K562 (cell line): ENCODE results near the gene NIFK. TPM values are rescaled to one million over a fixed set of nuclear protein-coding genes. Genes with fewer than 3 reads are reported as not detected.
"Not testable (repeated sequence)": the region's sequence is repeated elsewhere in the genome, so short reads cannot be mapped to it uniquely, and the experiment has no call there.

Source experiments
- ATAC-seq: fragments of 200-7000 bp; cut with Tn5 transposase; 3 replicates; pipeline ENCODE4 v1.9.1; 2020; ENCODE audit warnings: moderate library complexity
- BruUV-seq: library from RNA; stranded (reverse); fragments of 400-500 nt; replicated peaks from 2 replicates; lab custom pipeline; 2021; lab: Mats Ljungman, UMichigan
- CTCF ChIA-PET: fragments of 300-600 bp; formaldehyde crosslinking; extraction: SDS; loops from one replicate; lab custom pipeline; 2021; ENCODE audit warnings: low intra/inter-chr PET ratio; lab: Yijun Ruan, JAX
- POLR2A ChIA-PET: fragments of 300-600, 350-650 bp; sonication (Branson Sonifier 250); formaldehyde crosslinking; extraction: SDS; loops from one replicate; lab custom pipeline; 2021; ENCODE audit warnings: antibody characterized with exemption, inconsistent platforms; lab: Yijun Ruan, JAX
- DNase-seq, 4 experiments: peaks; one replicate each; pipeline versions ENCODE4 v3.0.0 to v3.0.0-alpha.2; 2011 to 2018; ENCODE audit warnings: low spot score in 3 of 4, mixed read lengths in 3 of 4; ENCODE audit errors: extremely low read depth in 1 of 4
- FAIRE-seq: peaks from 2 replicates; lab custom pipeline; 2011; peaks lifted over from hg19 to GRCh38; lab: Jason Lieb, UNC
- H2AFZ ChIP-seq: 2 replicates; pipeline ENCODE4 v1.6.0; 2011; ENCODE audit warnings: low read depth, low read length, control low read depth, inconsistent platforms
- H3K27ac ChIP-seq: fragments of 200-600 bp; 3 replicates; pipeline ENCODE4 v1.8.0; 2011; ENCODE audit warnings: low read depth, mild to moderate bottlenecking, control low read depth, inconsistent platforms, low read length, moderate library complexity, mixed read lengths; ENCODE audit errors: extremely low read depth
- H3K27me3 ChIP-seq, 2 experiments: fragments of 300-600 bp in 1 of 2; 2 replicates in 1 of 2; 3 replicates in 1 of 2; pipeline versions ENCODE4 v1.6.0 to v1.8.0; 2011; ENCODE audit warnings: inconsistent platforms in 2 of 2, low read length in 2 of 2, mild to moderate bottlenecking in 1 of 2, mixed read lengths in 1 of 2, moderate library complexity in 1 of 2; ENCODE audit not compliant: control insufficient read depth in 2 of 2, insufficient read depth in 2 of 2
- H3K36me3 ChIP-seq: fragments of 300-600 bp; 3 replicates; pipeline ENCODE4 v1.8.0; 2011; ENCODE audit warnings: mild to moderate bottlenecking, low read length, inconsistent platforms; ENCODE audit not compliant: control insufficient read depth, insufficient read depth
- H3K4me1 ChIP-seq, 2 experiments: fragments of 200-600 bp in 1 of 2; replicated peaks in 1 of 2; 2 replicates in 1 of 2; 3 replicates in 1 of 2; pipeline versions ENCODE4 v1.5.1 to v1.8.0; 2011; ENCODE audit warnings: inconsistent platforms in 2 of 2, low read length in 2 of 2, mild to moderate bottlenecking in 1 of 2, mixed read lengths in 1 of 2, moderate library complexity in 1 of 2; ENCODE audit not compliant: control insufficient read depth in 2 of 2, insufficient read depth in 2 of 2
- H3K4me2 ChIP-seq: 2 replicates; pipeline ENCODE4 v1.6.1; 2011; ENCODE audit warnings: low read length, control low read depth, inconsistent platforms, mixed read lengths; ENCODE audit not compliant: insufficient read depth
- H3K4me3 ChIP-seq: fragments of 200-600 bp; sonication (generic), shearing (Covaris generic); 2 replicates; pipeline ENCODE4 v1.5.1; 2016; ENCODE audit warnings: control low read depth, inconsistent platforms
- H3K79me2 ChIP-seq: fragments of 200-600 bp; 3 replicates; pipeline ENCODE4 v1.8.0; 2011; ENCODE audit warnings: low read length, inconsistent platforms; ENCODE audit not compliant: control insufficient read depth, insufficient read depth
- H3K9ac ChIP-seq, 2 experiments: 2 replicates each; pipeline versions ENCODE4 v1.6.0 to v1.6.1; 2011; ENCODE audit warnings: low read depth in 2 of 2, low read length in 2 of 2, control low read depth in 1 of 2, inconsistent platforms in 1 of 2, mild to moderate bottlenecking in 1 of 2, mixed read lengths in 1 of 2; ENCODE audit not compliant: insufficient read depth in 1 of 2
- H3K9me1 ChIP-seq: one replicate; pipeline ENCODE4 v1.6.0; 2011; ENCODE audit warnings: inconsistent platforms, mild to moderate bottlenecking, low read length, moderate library complexity; ENCODE audit not compliant: control insufficient read depth, insufficient read depth
- H3K9me3 ChIP-seq: replicated peaks from 2 replicates; pipeline ENCODE4 v1.5.1; 2011; ENCODE audit warnings: low read depth, low read length, inconsistent platforms; ENCODE audit not compliant: control insufficient read depth, insufficient read depth
- H4K20me1 ChIP-seq: replicated peaks from 2 replicates; pipeline ENCODE4 v1.6.1; 2011; ENCODE audit warnings: low read length, inconsistent platforms, mixed read lengths; ENCODE audit not compliant: control insufficient read depth, insufficient read depth
- BCOR ChIP-seq: fragments of 450-650 bp; IDR thresholded peaks from 2 replicates; pipeline ENCODE4 v1.6.1; 2016
- FOSL1 ChIP-seq: fragments of 200-800 bp; sonication (Bioruptor generic); conservative IDR thresholded peaks from 2 replicates; pipeline ENCODE4 v1.6.1; 2016; ENCODE audit warnings: missing genetic modification characterization, missing compliant biosample characterization
- HNRNPUL1 ChIP-seq: fragments of 200-400 bp; formaldehyde crosslinking; IDR thresholded peaks from 2 replicates; pipeline ENCODE4 v1.6.1; 2017; ENCODE audit warnings: low read length
- MEIS2 ChIP-seq: fragments of 450-650 bp; IDR thresholded peaks from 2 replicates; pipeline ENCODE4 v1.6.1; 2014; ENCODE audit warnings: mild to moderate bottlenecking; ENCODE audit not compliant: partially characterized antibody
- MNT ChIP-seq, 2 experiments: fragments of 450-650 bp; conservative IDR thresholded peaks; 2 replicates each; pipeline ENCODE4 v1.6.1; 2017; ENCODE audit warnings: mild to moderate bottlenecking in 2 of 2, moderate library complexity in 2 of 2
- NFXL1 ChIP-seq: fragments of 450-650 bp; formaldehyde crosslinking; IDR thresholded peaks from 2 replicates; pipeline ENCODE4 v1.4.0; 2021; ENCODE audit warnings: mild to moderate bottlenecking
- PYGO2 ChIP-seq: fragments of 450-650 bp; IDR thresholded peaks from 2 replicates; pipeline ENCODE4 v1.6.1; 2016; ENCODE audit warnings: mild to moderate bottlenecking, missing genetic modification characterization, moderate library complexity, missing compliant biosample characterization
- SMARCA5 ChIP-seq: fragments of 450-650 bp; IDR thresholded peaks from 2 replicates; pipeline ENCODE4 v1.6.1; 2016
- ZNF146 ChIP-seq: IDR thresholded peaks from one replicate; pipeline ENCODE4 v1.6.1; 2018; ENCODE audit warnings: missing compliant biosample characterization; ENCODE audit not compliant: unreplicated experiment
- ZNF263 ChIP-seq: sonication (generic); formaldehyde crosslinking; IDR thresholded peaks from 2 replicates; pipeline ENCODE4 v1.8.0; 2022; ENCODE audit warnings: mild to moderate bottlenecking, missing genetic modification reagents, borderline replicate concordance
- ZNF766 ChIP-seq: fragments of 200-800 bp; sonication (Bioruptor generic); conservative IDR thresholded peaks from 2 replicates; pipeline ENCODE4 v1.6.1; 2016; ENCODE audit warnings: missing genetic modification characterization, missing compliant biosample characterization
- WGBS: fragments of 100-300 bp; shearing (Covaris generic); methylation state at CpG from one replicate; pipeline ENCODE4 v1.1.6; 2016; ENCODE audit warnings: low coverage, mixed read lengths; ENCODE audit not compliant: insufficient coverage; ENCODE audit errors: missing lambda C conversion rate; 5-methylcytosine and 5-hydroxymethylcytosine counted together
- in situ Hi-C: fragments of 300-500 bp; cut with MboI; formaldehyde crosslinking; loops from 4 replicates; pipeline ENCODE4 v1.15.0; 2018; ENCODE audit warnings: inconsistent platforms, mixed read lengths
- intact Hi-C: fragments of 100-400 bp; cut with micrococcal nuclease; formaldehyde crosslinking; loops from 2 replicates; pipeline ENCODE4 v1.14.2; 2022
- polyA plus RNA-seq, 8 experiments: library from polyadenylated mRNA; depleted of rRNA in 4 of 8; stranded (reverse) in 5 of 8; unstranded in 3 of 8; fragments of >200 nt; fragmentation: Nextera tagmentation in 2 of 8; fragmentation: Illumina TruSeq in 1 of 8; extraction: Ambion mirVana in 2 of 8; extraction: Trizol in 1 of 8; gene quantifications; 2 replicates each; pipeline versions ENCODE4 v1.2.1 to v1.2.3, GENCODE V29; 2011 to 2014; ENCODE audit warnings: inconsistent platforms in 1 of 8, missing spikeins in 1 of 8
- total RNA-seq, 7 experiments: library from RNA; depleted of rRNA in 6 of 7; stranded (reverse); fragments of >200 nt in 6 of 7; fragmentation: Illumina TruSeq in 2 of 7; extraction: Trizol in 2 of 7; gene quantifications; 2 replicates each; pipeline versions ENCODE4 v1.2.1 to v1.2.3, GENCODE V29; 2011 to 2021; ENCODE audit warnings: low replicate concordance in 1 of 7
- TF ChIP-seq, protein P1 (sequence below): fragments of 450-650 bp; IDR thresholded peaks from 2 replicates; pipeline ENCODE4 v1.6.1; 2016

The NIFK gene
- total and polyA plus RNA-seq, 9 of the 15 experiments (the other 6 are each of a cell fraction or from before 2014, with no cell fraction given): 60.2 to 426 (median 183) TPM

GRCh38 chr2:121690572-121690971 is 46.1 kb downstream of the NIFK start:
- H3K9me3 ChIP-seq, FAIRE-seq, H2AFZ ChIP-seq, H3K79me2 ChIP-seq, intact Hi-C loops, H3K27ac ChIP-seq, H3K9ac ChIP-seq, H3K4me2 ChIP-seq, H3K27me3 ChIP-seq, CTCF ChIA-PET, BruUV-seq, H4K20me1 ChIP-seq, DNase-seq, ATAC-seq, in situ Hi-C loops, H3K4me3 ChIP-seq, H3K36me3 ChIP-seq, H3K9me1 ChIP-seq, H3K4me1 ChIP-seq: not testable (repeated sequence)
- WGBS: 100% methylated on average over 3 of the region's 3 CpGs
- POLR2A ChIA-PET: interaction anchor here (0.6 kb wide), 1 partner anchor 152 kb away, joined by 3 read pairs; no protein-coding TSS in a partner anchor
- TF ChIP-seq SMARCA5 (0 out of 2 replicates have a peak, but pooled peaks have one; percentile 47), BCOR (peak; percentile 53), ZNF146 (CRISPR knock-in tag) (peak; percentile 81)

- Histone ChIP-seq H3K4me1 (peaks cover 7 to 9% of the 10 kb centered on the region in 2 experiments; a peak in 2 of 5 replicates), H3K9ac (no peak overlapping the region), H4K20me1 (no peaks in the 10 kb centered on the region), H3K4me2 (no peak overlapping the region), H3K9me1 (no peaks in the 10 kb centered on the region), H2AFZ (peak overlapping the region; percentile 48), H3K27me3 (no peaks in the 10 kb centered on the region), H3K36me3 (no peaks in the 10 kb centered on the region), H3K27ac (0 out of 3 replicates have a peak overlapping the region, but pooled peaks have one; percentile 2), H3K79me2 (no peaks in the 10 kb centered on the region), H3K4me3 (no peak overlapping the region), H3K9me3 (no peaks in the 10 kb centered on the region)
- in situ Hi-C loops (no loop called here), intact Hi-C loops (no loop called here)
- CTCF ChIA-PET: no interaction called here
- FAIRE-seq: peak; percentile 65
- DNase-seq: peak in 3 of 4 experiments; percentile 36 to 71 (median 54)
- WGBS: 53% methylated on average over 6 of the region's 6 CpGs
- POLR2A ChIA-PET: interaction anchor here (0.6 to 1.4 kb wide), 4 partner anchors 41 to 159 kb away, joined by 3 to 8 read pairs (median 4); partner anchors contain the start of genes CLASP1 and RNU4ATAC
- ATAC-seq: peak; percentile 96
- BruUV-seq: no TSS peak
- TF ChIP-seq NFXL1 (CRISPR knock-in tag) (no peak), MEIS2 (peak; percentile 89), PYGO2 (no peak), HNRNPUL1 (no peak), MNT (conservative IDR thresholded peaks at IDR 0.05) (0 out of 4 replicates have a peak, but pooled peaks of 1 of the 2 experiments have one; percentile 21), ZNF766 (CRISPR knock-in tag) (0 out of 2 replicates have a peak, but pooled peaks have one; percentile 44), FOSL1 (tag) (no peak), ZNF263 (CRISPR knock-in tag) (no peak)
- TF ChIP-seq, protein P1, sequence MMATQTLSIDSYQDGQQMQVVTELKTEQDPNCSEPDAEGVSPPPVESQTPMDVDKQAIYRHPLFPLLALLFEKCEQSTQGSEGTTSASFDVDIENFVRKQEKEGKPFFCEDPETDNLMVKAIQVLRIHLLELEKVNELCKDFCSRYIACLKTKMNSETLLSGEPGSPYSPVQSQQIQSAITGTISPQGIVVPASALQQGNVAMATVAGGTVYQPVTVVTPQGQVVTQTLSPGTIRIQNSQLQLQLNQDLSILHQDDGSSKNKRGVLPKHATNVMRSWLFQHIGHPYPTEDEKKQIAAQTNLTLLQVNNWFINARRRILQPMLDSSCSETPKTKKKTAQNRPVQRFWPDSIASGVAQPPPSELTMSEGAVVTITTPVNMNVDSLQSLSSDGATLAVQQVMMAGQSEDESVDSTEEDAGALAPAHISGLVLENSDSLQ: peak; percentile 17; the same call in 1 of the 2 replicates
These were observed 46.6 kb downstream of the NIFK start for GRCh38 chr2:121690095-121690494.
